Muscle of leg (tissue), 11 donors: Measurements from ENCODE around the gene RTN4RL1. TPM values are rescaled to one million over a fixed set of nuclear protein-coding genes. Genes with fewer than 3 reads are reported as not detected.

Source experiments
- DNase-seq: peaks from one replicate; pipeline ENCODE4 v3.0.0; 2013
- H3K27ac ChIP-seq: one replicate; pipeline ENCODE4 v1.5.1; 2013; ENCODE audit warnings: mild to moderate bottlenecking, low read length, control low read depth
- H3K27me3 ChIP-seq: one replicate; pipeline ENCODE4 v1.6.1; 2013; ENCODE audit warnings: low read length; ENCODE audit not compliant: control insufficient read depth, insufficient read depth
- H3K36me3 ChIP-seq: one replicate; pipeline ENCODE4 v1.6.1; 2013; ENCODE audit warnings: low read length; ENCODE audit not compliant: control insufficient read depth, insufficient read depth
- H3K4me1 ChIP-seq: one replicate; pipeline ENCODE4 v1.6.1; 2013; ENCODE audit warnings: low read length; ENCODE audit not compliant: control insufficient read depth, insufficient read depth
- H3K4me3 ChIP-seq: one replicate; pipeline ENCODE4 v1.5.1; 2013; ENCODE audit warnings: low read length, control low read depth
- H3K9me3 ChIP-seq: replicated peaks from 2 replicates; pipeline ENCODE4 v1.6.1; 2013; ENCODE audit warnings: low read depth, low read length; ENCODE audit not compliant: control insufficient read depth
- whole genome bisulfite sequencing: methylation state at CpG from one replicate; pipeline ENCODE4 v1.1.5; 2013; ENCODE audit warnings: missing lambda C conversion rate; ENCODE audit not compliant: insufficient coverage; 5-methylcytosine and 5-hydroxymethylcytosine counted together
- polyA plus RNA-seq, 8 donors: library from polyadenylated mRNA; unstranded; fragments of 120-200 nt; gene quantifications; one replicate each; pipeline versions ENCODE4 v1.2.1 to v1.2.3, GENCODE V29; 2013; ENCODE audit warnings: inconsistent platforms in 1 of 8, low replicate concordance in 1 of 8; ENCODE audit not compliant: insufficient read length in 8 of 8, insufficient read depth in 1 of 8
- total RNA-seq: library from RNA; stranded (reverse); fragments of 120-200 nt; gene quantifications from one replicate; pipeline ENCODE4 v1.2.4, GENCODE V29; 2013

Gene RTN4RL1
- total and polyA plus RNA-seq, 9 donors = 1.0 to 2.3 (median 1.7) TPM

DNA sequence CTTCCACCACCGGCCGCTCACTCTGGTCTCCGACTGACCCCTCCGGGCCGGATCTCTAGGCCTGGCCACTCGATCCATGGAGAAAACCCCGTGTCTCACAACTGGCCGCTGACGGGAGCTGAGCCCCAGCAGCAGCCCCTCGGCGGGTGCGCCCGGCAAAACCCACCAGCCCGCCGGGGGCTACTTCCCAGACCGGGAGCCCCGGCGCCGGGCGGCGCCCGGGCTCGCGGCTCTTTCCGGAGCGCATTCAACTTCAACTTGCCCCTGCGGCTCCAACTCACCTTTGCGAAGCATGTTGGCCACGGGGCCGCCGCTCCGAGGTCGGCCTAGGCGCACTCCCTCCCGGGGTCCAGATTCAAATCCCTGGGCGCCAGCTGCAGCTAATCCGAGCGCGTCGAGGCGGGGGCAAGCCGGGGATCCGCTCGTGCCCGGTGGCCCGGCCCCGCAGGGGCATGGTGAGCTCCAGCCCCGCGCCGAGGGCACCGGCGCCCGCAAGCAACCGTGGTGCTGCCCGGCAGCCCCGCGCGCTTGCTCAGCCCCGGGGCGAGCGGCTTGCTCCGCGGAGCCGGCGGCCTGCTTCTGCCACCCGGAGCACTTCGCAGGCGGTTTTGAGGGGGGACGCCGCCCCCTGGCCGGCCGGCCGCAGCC is 438 bp downstream of the RTN4RL1 start:
- no peak overlapping the region for H3K27ac ChIP-seq
- peak overlapping the region; percentile 32 for H3K4me3 ChIP-seq
- no peaks in the 10 kb centered on the region for H3K9me3 ChIP-seq
- H3K36me3 ChIP-seq = no peaks in the 10 kb centered on the region
- H3K4me1 ChIP-seq = peaks cover 23% of the 10 kb centered on the region
- H3K27me3 ChIP-seq = peaks cover 91% of the 10 kb centered on the region
- no peak for DNase-seq
- under 1% methylated on average over 72 of the region's 73 CpGs for WGBS

DNA sequence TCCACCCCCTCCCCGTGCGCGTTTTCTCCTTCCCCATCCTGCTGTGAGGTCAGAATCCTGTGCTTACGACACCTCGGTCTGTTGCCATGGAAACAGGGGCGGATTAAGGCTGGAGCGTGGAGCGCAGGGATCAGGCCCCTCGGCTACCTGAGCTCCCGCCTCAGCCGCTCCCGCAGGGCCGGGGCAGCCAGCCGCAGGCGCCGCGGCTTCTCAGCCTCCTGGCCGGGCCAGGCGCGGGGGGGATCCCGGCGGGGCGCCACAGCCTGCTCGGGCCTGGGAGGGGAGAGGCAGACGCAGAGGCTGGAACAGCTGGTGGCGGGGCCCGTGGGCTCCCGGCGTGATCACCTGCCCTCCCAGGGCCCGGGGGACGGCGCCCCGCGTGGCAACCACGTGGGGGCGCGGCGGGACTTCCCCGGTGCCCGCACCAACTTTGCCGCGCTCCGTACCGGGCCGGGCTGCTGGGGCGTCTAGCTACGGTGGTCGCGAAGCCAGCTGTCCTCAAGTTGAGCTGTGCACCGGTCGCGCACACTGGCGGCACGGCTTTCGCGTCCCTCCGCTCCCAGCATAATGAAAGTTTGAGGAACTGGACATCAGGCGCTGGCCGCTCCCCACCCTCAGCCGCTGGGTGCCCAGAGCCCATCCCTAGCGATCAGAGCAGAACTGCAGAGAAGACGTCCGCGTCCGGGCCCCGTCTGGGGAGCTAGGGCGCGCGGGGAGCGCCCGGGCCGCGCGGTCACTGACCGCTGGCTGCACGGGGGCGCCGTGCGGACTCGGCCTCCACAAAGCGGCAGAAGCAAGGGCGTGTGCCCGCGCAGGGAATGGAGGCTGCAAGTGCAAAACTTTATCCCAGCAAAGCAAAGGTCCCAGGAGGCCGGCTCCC is 1.2 kb downstream of the RTN4RL1 start:
- peak overlapping the region; percentile 25 for H3K4me3 ChIP-seq
- H3K9me3 ChIP-seq = no peaks in the 10 kb centered on the region
- peak; percentile 72 for DNase-seq
- no peaks in the 10 kb centered on the region for H3K36me3 ChIP-seq
- under 1% methylated on average over 85 of the region's 85 CpGs for WGBS
- peaks cover 19% of the 10 kb centered on the region for H3K4me1 ChIP-seq
- no peak overlapping the region for H3K27ac ChIP-seq
- H3K27me3 ChIP-seq = peaks cover 93% of the 10 kb centered on the region

DNA sequence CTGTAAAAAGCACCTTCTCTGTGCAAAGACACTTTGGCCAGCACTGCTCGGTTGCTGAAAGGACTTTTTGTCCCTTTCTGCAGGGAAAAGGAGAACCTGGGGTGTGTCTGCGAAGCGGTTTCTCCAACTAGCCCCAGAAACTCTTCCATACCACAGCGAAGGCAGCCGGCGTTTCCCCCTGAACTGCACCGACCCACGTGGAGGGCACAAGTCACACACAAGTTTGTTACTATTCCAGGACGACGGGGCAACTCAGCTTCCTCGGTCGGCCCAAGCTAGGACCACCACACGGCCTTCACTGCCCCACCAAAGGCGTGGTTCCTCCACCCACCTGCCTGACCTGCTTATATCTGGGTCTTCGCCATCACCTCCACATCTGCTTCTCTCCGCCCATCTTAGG is 1.9 kb downstream of the RTN4RL1 start:
- peaks cover 93% of the 10 kb centered on the region for H3K27me3 ChIP-seq

DNA sequence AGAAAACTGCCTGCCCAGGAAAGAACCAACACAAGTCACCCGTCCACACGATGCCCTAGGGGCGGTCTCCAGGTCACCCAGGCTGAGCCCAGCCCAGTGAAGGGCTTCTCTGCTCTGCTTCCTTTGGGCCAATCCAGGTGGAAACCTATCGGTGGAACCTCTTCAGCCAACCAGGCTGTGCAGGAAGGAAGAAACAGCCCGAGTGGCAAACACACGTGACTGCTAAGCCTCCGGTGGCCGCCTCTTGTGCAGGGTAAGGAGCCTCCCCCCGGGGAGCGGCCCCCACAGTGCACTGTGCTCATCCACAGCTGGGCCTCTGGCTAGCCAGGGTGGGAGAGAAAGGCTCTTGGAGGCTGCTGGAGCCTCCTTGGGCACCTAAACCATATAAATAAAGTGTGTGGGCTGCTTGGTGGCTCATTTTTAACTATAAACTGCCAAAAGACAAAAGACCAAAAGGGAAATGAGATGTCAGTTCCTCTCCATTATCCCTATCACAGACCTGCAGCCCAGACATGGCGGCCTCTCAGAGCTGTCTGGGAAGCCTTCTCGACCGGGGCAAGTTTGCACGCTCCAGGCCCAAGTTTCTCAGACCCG is 2.4 kb downstream of the RTN4RL1 start:
- H3K27me3 ChIP-seq = peaks cover 93% of the 10 kb centered on the region
- no peaks in the 10 kb centered on the region for H3K9me3 ChIP-seq
- WGBS = 64% methylated on average over 13 of the region's 15 CpGs
- H3K4me3 ChIP-seq = no peak overlapping the region
- DNase-seq = no peak
- peaks cover 22% of the 10 kb centered on the region for H3K4me1 ChIP-seq
- no peaks in the 10 kb centered on the region for H3K36me3 ChIP-seq
- H3K27ac ChIP-seq = no peak overlapping the region

More for the DNA sequence above, 1.9 kb downstream of the RTN4RL1 start:
- Histone ChIP-seq H3K4me3 (no peak overlapping the region), H3K4me1 (peaks cover 17% of the 10 kb centered on the region), H3K36me3 (no peaks in the 10 kb centered on the region), H3K27ac (no peak overlapping the region), H3K9me3 (no peaks in the 10 kb centered on the region)
- WGBS = 15% methylated on average over 11 of the region's 16 CpGs
- DNase-seq = no peak

DNA sequence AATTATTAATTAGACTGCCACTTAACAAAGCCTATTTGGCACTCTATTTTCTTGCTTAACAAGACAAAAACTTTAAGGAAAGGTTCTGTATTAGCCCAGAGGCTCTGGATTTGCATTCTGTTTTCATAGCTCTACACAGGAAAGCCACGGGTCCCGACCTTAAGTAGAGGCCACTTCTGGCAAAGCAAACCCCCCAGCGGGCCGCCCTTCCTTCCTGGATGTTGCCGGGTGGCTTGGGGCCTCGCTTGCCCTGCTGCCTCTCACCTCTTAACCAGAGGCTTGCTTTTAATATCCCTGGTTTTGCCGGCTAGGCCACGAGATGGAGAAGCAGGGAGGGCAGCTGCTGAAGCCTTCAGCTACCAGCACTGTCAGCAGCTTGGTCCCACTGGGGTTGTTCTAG is 4.4 kb downstream of the RTN4RL1 start:
- no peaks in the 10 kb centered on the region for H3K36me3 ChIP-seq
- H3K4me3 ChIP-seq = no peak overlapping the region
- peaks cover 83% of the 10 kb centered on the region for H3K27me3 ChIP-seq
- H3K27ac ChIP-seq = no peak overlapping the region
- DNase-seq = no peak
- peaks cover 19% of the 10 kb centered on the region for H3K4me1 ChIP-seq
- no peaks in the 10 kb centered on the region for H3K9me3 ChIP-seq
- WGBS = 37% methylated on average over 6 of the region's 8 CpGs

DNA sequence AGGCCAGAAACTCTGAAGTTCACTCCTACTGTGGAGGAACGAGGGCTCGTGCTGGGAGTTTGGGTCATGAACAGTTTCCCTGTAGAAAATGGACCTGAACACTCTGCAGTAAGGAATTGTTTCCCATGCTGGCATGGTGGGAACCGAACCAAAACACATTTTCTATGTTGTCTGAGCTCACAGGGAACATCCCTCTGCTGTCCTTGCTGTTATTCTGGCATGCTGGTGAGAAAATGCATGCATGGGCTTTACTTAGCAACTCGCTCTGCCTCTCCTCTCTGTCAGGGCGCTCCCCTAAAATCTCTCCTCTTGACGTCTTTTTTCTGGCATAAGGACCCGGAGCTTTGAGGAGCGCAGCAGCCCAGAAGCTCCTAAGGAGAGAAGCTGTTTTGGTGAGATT is 5.4 kb downstream of the RTN4RL1 start:
- H3K4me1 ChIP-seq = peaks cover 16% of the 10 kb centered on the region
- no peak overlapping the region for H3K4me3 ChIP-seq
- peaks cover 80% of the 10 kb centered on the region for H3K27me3 ChIP-seq
- 75% methylated on average over 4 of the region's 8 CpGs for WGBS
- H3K9me3 ChIP-seq = no peaks in the 10 kb centered on the region
- H3K36me3 ChIP-seq = no peaks in the 10 kb centered on the region
- no peak for DNase-seq
- H3K27ac ChIP-seq = no peak overlapping the region

DNA sequence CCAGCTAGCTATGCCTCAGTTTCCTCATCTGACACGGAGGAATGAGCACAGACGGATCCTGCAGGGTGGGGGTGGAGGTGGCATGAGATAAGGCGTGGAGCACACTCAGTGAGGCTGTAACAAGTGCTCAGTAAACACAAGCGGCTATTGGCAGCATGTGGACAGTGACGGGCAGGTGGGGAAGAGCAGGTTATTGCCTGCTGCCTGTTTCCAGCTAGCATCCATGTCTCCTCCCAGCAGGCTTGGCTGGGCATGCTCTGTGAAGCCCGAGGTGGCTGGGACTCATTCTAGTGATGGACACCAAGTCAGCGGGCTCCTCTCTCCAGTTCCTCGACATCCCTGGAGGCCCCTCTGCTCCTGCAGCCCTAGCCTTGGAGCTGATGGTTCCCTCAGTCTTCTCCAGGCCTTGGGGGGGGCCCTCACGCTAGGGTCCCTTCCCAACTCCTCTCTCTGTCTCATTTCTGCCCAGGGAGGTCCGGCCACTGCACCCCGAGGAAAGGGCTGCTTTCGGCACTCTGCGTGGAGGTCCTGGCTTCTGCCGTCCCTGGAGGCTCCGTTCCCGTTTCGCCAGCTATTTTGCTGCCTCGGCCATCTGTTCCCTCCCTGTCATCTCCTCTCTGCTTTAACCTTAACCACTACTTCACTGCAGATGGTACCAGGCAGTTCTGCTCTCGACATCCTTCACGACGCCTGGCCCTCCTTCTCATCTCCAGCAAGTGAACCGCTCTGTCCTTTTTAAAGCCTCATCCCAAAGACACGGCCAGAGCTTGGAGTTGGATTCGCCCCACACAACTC is 6.2 kb downstream of the RTN4RL1 start:
- H3K9me3 ChIP-seq = no peaks in the 10 kb centered on the region
- peaks cover 75% of the 10 kb centered on the region for H3K27me3 ChIP-seq
- H3K4me3 ChIP-seq = no peak overlapping the region
- DNase-seq = no peak
- no peak overlapping the region for H3K27ac ChIP-seq
- H3K4me1 ChIP-seq = peaks cover 9% of the 10 kb centered on the region
- no peaks in the 10 kb centered on the region for H3K36me3 ChIP-seq
- WGBS = 53% methylated on average over 21 of the region's 24 CpGs

DNA sequence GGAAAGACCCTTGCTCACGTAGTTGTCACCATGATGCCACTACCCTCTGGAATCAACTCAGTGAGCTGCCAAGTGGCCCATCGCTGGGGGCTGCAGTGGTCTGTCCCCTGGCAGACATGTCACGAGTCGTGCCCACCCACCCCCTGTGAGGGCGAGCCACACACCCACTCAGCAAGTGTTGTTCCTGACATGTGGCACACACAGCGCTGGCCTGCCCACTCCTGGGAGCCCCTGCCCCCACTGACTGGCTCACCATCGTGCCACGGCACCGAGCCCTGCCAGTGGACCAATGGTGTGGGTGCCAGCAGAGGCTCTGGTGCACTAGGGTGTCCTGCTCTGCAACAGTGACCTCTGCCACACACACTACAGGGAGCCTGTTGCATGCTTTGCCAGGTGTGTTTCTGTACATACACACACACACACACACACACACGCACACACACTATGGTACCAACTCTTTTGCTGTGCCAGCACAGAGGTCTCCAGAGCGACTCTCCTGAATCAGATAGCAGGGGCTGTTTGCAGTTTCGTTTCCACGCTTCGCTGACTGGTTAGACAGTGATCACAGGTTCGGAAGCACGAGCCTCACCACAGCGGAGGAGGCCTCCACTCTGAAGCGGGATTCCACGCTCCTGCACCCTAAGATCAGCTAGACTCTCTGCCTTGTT is 7.7 kb downstream of the RTN4RL1 start:
- WGBS = 73% methylated on average over 17 of the region's 19 CpGs
- no peaks in the 10 kb centered on the region for H3K9me3 ChIP-seq
- no peak overlapping the region for H3K27ac ChIP-seq
- peaks cover 64% of the 10 kb centered on the region for H3K27me3 ChIP-seq
- DNase-seq = no peak
- H3K4me1 ChIP-seq = peaks cover 6% of the 10 kb centered on the region
- H3K4me3 ChIP-seq = no peak overlapping the region
- no peaks in the 10 kb centered on the region for H3K36me3 ChIP-seq

DNA sequence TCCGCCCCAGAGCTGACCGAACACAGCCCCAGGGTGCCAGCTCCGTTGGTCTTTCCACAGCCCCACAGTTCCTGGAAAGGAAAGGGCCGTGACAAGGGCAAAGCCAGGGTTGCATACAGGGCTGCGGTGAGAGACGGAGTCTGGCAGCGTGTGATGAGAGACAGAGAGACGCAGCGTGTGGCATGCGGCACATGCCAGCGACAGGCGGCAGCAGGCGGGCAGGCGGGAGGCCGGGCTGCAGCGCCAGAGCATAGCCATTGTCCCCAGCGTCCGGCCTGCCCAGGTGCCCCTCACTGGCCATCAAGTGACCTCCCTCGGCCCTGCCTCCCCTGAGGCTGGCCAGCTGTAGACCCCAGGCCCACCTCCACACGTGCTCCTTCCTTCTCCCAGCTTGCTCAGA is 8.6 kb downstream of the RTN4RL1 start:
- H3K4me1 ChIP-seq = peaks cover 12% of the 10 kb centered on the region
- no peak for DNase-seq
- H3K4me3 ChIP-seq = no peak overlapping the region
- H3K27ac ChIP-seq = no peak overlapping the region
- H3K27me3 ChIP-seq = peaks cover 64% of the 10 kb centered on the region
- WGBS = 80% methylated on average over 20 of the region's 20 CpGs
- H3K9me3 ChIP-seq = no peaks in the 10 kb centered on the region
- H3K36me3 ChIP-seq = no peaks in the 10 kb centered on the region
